HEK293 (cell line): ENCODE measurements around the gene FAM118A.

Experiments used
- KLF10 ChIP-seq: fragments of 450-650 bp; IDR thresholded peaks from 2 replicates; pipeline ENCODE4 v1.5.1; 2018; ENCODE audit warnings: missing biosample characterization, mild to moderate bottlenecking, missing genetic modification characterization
- ZNF174 ChIP-seq: fragments of 450-650 bp; formaldehyde crosslinking; IDR thresholded peaks from 2 replicates; pipeline ENCODE4 v1.5.0; 2017; ENCODE audit warnings: missing biosample characterization, mild to moderate bottlenecking, missing genetic modification characterization
- ZNF175 ChIP-seq: fragments of 450-650 bp; formaldehyde crosslinking; IDR thresholded peaks from 2 replicates; pipeline ENCODE4 v1.5.1; 2016; ENCODE audit warnings: missing biosample characterization, missing genetic modification characterization
- ZNF302 ChIP-seq: fragments of 450-650 bp; formaldehyde crosslinking; IDR thresholded peaks from 2 replicates; pipeline ENCODE4 v1.5.1; 2016; ENCODE audit warnings: missing biosample characterization, missing genetic modification characterization, low read depth
- ZNF501 ChIP-seq: fragments of 450-650 bp; formaldehyde crosslinking; IDR thresholded peaks from 2 replicates; pipeline ENCODE4 v1.5.1; 2016; ENCODE audit warnings: missing biosample characterization, missing genetic modification characterization
- ZNF510 ChIP-seq: fragments of 450-650 bp; formaldehyde crosslinking; IDR thresholded peaks from 2 replicates; pipeline ENCODE4 v1.5.1; 2018; ENCODE audit warnings: mild to moderate bottlenecking, missing genetic modification characterization, missing biosample characterization; ENCODE audit not compliant: insufficient replicate concordance
- ZNF830 ChIP-seq: fragments of 450-650 bp; IDR thresholded peaks from 2 replicates; pipeline ENCODE4 v1.5.0; 2018; ENCODE audit warnings: missing biosample characterization, missing genetic modification characterization, low read depth, mild to moderate bottlenecking, moderate library complexity
- TF ChIP-seq, protein P1 (sequence below): fragments of 450-650 bp; formaldehyde crosslinking; IDR thresholded peaks from 2 replicates; pipeline ENCODE4 v1.5.1; 2016; ENCODE audit warnings: missing biosample characterization, missing genetic modification characterization
- TF ChIP-seq, protein P2 (sequence below): fragments of 450-650 bp; formaldehyde crosslinking; IDR thresholded peaks from 2 replicates; pipeline ENCODE4 v1.5.1; 2017; ENCODE audit warnings: missing biosample characterization, missing genetic modification characterization
- TF ChIP-seq, protein P3 (sequence below): fragments of 450-650 bp; formaldehyde crosslinking; IDR thresholded peaks from 2 replicates; pipeline ENCODE4 v1.5.1; 2016; ENCODE audit warnings: missing biosample characterization, missing genetic modification characterization
- TF ChIP-seq, protein P4 (sequence below): fragments of 450-650 bp; formaldehyde crosslinking; IDR thresholded peaks from 2 replicates; pipeline ENCODE4 v1.5.1; 2016; ENCODE audit warnings: missing biosample characterization, missing genetic modification characterization

DNA sequence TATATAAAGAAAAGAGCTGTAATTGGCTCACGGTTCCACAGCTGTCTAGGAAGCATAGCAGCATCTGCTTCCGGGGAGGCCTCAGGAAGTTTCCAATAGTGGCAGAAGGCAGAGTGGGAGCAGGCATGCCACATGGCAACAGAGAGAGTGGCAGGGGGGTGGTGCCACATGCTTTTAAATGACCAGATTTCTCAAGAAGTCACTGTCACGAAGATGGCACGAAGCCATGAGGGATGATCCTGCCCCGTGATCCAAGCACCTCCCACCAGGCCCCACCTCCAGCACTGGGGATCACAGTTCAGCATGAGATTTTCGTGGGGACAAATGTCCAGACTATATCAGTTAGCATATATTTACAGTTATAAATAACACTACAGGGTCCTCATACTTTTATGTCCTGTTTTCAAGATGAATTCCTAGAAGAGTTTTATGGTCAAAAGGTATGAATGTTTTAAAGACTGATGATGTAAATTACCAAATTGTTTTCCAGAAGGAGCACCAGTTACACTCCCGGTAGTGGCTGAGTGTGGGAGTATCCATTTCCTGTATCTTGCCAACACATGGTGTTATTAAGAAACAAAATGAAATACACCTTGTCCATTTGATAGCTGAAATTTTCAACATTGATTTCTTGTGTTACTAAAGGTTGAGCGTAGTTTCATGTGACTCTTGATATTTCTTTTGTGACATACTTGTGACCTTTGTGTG, 19.2 kb downstream of the FAM118A start:
- TF ChIP-seq ZNF501 (no peak), ZNF302 (tag by site-specific recombination) (no peak), ZNF830 (no peak), ZNF175 (tag by site-specific recombination) (no peak), ZNF174 (tag by site-specific recombination) (no peak), KLF10 (tag by site-specific recombination) (no peak), ZNF510 (tag by site-specific recombination) (no peak)
- TF ChIP-seq, protein P1, sequence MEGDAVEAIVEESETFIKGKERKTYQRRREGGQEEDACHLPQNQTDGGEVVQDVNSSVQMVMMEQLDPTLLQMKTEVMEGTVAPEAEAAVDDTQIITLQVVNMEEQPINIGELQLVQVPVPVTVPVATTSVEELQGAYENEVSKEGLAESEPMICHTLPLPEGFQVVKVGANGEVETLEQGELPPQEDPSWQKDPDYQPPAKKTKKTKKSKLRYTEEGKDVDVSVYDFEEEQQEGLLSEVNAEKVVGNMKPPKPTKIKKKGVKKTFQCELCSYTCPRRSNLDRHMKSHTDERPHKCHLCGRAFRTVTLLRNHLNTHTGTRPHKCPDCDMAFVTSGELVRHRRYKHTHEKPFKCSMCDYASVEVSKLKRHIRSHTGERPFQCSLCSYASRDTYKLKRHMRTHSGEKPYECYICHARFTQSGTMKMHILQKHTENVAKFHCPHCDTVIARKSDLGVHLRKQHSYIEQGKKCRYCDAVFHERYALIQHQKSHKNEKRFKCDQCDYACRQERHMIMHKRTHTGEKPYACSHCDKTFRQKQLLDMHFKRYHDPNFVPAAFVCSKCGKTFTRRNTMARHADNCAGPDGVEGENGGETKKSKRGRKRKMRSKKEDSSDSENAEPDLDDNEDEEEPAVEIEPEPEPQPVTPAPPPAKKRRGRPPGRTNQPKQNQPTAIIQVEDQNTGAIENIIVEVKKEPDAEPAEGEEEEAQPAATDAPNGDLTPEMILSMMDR (tag by site-specific recombination) = no peak
- TF ChIP-seq, protein P2, sequence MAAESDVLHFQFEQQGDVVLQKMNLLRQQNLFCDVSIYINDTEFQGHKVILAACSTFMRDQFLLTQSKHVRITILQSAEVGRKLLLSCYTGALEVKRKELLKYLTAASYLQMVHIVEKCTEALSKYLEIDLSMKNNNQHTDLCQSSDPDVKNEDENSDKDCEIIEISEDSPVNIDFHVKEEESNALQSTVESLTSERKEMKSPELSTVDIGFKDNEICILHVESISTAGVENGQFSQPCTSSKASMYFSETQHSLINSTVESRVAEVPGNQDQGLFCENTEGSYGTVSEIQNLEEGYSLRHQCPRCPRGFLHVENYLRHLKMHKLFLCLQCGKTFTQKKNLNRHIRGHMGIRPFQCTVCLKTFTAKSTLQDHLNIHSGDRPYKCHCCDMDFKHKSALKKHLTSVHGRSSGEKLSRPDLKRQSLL (tag by site-specific recombination) = no peak
- TF ChIP-seq, protein P3, sequence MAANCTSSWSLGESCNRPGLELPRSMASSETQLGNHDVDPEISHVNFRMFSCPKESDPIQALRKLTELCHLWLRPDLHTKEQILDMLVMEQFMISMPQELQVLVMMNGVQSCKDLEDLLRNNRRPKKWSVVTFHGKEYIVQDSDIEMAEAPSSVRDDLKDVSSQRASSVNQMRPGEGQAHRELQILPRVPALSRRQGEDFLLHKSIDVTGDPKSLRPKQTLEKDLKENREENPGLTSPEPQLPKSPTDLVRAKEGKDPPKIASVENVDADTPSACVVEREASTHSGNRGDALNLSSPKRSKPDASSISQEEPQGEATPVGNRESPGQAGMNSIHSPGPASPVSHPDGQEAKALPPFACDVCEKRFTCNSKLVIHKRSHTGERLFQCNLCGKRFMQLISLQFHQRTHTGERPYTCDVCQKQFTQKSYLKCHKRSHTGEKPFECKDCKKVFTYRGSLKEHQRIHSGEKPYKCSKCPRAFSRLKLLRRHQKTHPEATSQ (tag by site-specific recombination) = no peak
- TF ChIP-seq, protein P4, sequence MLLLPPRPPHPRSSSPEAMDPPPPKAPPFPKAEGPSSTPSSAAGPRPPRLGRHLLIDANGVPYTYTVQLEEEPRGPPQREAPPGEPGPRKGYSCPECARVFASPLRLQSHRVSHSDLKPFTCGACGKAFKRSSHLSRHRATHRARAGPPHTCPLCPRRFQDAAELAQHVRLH = no peak
